ENCODE results near the gene GRIK4.

DNA sequence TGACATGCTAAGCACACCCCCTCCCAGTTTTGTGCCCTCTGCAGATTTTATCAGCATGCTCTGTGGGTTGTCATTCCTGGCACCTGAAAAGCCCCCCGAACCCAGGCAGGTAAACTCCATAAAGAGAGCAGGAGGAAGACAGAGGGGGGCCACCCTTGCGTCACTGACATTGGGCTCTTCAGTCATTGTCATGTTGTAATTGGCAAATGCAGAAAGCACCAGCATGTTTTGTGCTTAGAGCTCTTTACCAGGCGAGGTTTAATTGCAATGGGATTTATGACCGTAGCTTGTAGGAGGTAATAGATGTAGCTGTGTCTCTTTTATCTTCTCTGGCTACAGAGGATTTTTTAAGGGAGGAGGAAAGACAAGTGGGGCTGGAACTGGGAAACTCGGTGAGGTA, 201.7 kb downstream of the GRIK4 start:
- TF ChIP-seq, protein P1, sequence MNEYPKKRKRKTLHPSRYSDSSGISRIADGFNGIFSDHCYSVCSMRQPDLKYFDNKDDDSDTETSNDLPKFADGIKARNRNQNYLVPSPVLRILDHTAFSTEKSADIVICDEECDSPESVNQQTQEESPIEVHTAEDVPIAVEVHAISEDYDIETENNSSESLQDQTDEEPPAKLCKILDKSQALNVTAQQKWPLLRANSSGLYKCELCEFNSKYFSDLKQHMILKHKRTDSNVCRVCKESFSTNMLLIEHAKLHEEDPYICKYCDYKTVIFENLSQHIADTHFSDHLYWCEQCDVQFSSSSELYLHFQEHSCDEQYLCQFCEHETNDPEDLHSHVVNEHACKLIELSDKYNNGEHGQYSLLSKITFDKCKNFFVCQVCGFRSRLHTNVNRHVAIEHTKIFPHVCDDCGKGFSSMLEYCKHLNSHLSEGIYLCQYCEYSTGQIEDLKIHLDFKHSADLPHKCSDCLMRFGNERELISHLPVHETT (CRISPR knock-in tag; conservative IDR thresholded peaks at IDR 0.05 in 1 of 2, IDR thresholded peaks at IDR 0.05 in 1 of 2): no peak
- no peak for TF ChIP-seq POLR2A (conservative IDR thresholded peaks at IDR 0.05)
- TF ChIP-seq SP1 (CRISPR knock-in tag; IDR thresholded peaks at IDR 0.05): no peak
- TF ChIP-seq, protein P2, sequence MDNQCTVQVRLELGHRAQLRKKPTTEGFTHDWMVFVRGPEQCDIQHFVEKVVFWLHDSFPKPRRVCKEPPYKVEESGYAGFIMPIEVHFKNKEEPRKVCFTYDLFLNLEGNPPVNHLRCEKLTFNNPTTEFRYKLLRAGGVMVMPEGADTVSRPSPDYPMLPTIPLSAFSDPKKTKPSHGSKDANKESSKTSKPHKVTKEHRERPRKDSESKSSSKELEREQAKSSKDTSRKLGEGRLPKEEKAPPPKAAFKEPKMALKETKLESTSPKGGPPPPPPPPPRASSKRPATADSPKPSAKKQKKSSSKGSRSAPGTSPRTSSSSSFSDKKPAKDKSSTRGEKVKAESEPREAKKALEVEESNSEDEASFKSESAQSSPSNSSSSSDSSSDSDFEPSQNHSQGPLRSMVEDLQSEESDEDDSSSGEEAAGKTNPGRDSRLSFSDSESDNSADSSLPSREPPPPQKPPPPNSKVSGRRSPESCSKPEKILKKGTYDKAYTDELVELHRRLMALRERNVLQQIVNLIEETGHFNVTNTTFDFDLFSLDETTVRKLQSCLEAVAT (IDR thresholded peaks at IDR 0.05): no peak
- TF ChIP-seq ELF4 (CRISPR knock-in tag; IDR thresholded peaks at IDR 0.05): no peak
- no peak for TF ChIP-seq EP300 (IDR thresholded peaks at IDR 0.05; ENCODE audit: low read length)
- TF ChIP-seq, protein P3, sequence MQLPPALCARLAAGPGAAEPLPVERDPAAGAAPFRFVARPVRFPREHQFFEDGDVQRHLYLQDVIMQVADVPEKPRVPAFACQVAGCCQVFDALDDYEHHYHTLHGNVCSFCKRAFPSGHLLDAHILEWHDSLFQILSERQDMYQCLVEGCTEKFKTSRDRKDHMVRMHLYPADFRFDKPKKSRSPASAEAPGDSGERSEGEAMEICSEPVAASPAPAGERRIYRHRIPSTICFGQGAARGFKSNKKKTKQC (CRISPR knock-in tag; IDR thresholded peaks at IDR 0.05): no peak
- TF ChIP-seq, protein P4, sequence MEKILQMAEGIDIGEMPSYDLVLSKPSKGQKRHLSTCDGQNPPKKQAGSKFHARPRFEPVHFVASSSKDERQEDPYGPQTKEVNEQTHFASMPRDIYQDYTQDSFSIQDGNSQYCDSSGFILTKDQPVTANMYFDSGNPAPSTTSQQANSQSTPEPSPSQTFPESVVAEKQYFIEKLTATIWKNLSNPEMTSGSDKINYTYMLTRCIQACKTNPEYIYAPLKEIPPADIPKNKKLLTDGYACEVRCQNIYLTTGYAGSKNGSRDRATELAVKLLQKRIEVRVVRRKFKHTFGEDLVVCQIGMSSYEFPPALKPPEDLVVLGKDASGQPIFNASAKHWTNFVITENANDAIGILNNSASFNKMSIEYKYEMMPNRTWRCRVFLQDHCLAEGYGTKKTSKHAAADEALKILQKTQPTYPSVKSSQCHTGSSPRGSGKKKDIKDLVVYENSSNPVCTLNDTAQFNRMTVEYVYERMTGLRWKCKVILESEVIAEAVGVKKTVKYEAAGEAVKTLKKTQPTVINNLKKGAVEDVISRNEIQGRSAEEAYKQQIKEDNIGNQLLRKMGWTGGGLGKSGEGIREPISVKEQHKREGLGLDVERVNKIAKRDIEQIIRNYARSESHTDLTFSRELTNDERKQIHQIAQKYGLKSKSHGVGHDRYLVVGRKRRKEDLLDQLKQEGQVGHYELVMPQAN (IDR thresholded peaks at IDR 0.05; ENCODE audit: borderline replicate concordance): no peak
- no peak for TF ChIP-seq POLR2AphosphoS5 (IDR thresholded peaks at IDR 0.05; ENCODE audit: control insufficient read depth, insufficient read depth, low read depth, low read length)
- no peak for TF ChIP-seq MIER1 (IDR thresholded peaks at IDR 0.05; ENCODE audit: low read depth)
- TF ChIP-seq ARID1B (IDR thresholded peaks at IDR 0.05): no peak

All from K562 (cell line).